UCSD-AML1 (cell line): ENCODE measurements around the gene S1PR1.
"Not testable (repeated sequence)": the region's sequence is repeated elsewhere in the genome, so short reads cannot be mapped to it uniquely, and the experiment has no call there.

Experiments used
- DNase-seq: peaks from one replicate; lab custom pipeline; 2025; ENCODE audit not compliant: unreplicated experiment; lab: John Stamatoyannopoulos, UW

S1PR1 gene

DNA sequence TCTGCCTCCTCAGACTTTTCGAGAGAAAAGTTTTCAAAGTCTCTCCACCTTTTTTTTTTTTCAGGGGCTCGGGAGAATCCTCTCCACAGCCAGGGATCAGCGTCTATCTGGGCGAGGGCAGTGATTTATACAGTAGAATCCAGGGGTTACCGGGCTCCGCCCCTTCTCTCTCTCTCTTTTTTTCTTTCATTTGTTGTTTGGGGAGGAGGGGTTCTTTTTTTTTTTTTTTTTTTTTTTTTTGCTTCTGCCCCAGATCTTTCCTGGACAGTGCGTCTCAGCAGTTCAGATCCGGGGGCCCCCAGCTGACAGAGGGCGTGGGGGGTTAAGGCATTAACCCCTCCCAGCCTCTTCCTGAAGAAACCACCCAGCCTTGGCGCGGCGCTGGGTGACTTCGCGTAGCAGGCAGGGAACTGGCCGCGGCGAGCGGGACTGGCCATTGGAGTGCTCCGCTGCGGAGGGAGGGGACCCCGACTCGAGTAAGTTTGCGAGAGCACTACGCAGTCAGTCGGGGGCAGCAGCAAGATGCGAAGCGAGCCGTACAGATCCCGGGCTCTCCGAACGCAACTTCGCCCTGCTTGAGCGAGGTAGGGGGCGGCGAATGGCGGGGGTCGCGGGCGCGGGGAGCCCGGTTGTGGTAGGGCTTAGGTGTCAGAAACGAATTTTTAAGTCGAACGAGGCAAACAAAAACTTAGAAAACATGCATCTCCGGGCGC is at the start of gene S1PR1:
Gene S1PR1 (plus strand): TSS at position 504 of the 713 bp plus-strand sequence. CDS start 1,966 bp downstream, outside the sequence.
- DNase-seq = peak; percentile 45

DNA sequence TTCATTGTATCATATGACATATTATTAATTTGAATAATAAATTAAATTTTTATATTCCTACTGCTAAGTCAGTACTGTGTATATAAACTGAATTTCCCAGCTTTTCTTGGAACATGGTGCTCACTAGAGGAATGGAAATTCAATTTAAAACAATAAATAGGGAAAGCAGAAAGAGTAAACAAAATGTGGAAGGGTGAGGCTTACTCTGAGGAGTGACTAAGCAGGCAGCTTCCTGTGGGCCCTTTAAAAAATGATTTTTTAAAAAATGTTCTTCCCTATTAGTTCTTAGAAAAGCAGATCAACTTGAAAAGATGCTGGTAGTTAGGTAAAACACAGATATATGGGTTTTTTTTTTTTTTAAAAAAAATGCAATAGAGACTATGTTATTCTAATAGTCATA is 49.5 kb upstream of the S1PR1 start:
- no peak for DNase-seq

DNA sequence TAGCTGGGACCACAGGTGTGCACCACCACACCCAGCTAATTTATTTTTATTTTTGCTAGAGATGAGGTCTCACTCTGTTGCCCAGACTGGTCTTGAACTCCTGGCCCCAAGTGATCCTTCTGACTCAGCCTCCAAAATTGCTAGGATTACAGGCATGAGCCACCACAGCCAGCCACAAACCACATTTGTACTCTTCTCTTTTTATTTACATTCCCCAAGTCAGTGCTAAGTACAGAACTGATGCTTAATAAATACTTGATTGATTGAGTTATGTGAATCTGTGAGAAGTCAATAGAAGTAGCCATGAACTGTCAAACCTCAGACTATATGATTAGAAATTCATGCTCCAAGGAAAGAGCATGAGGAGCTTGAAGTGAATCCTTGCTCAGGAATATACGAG is 48.5 kb upstream of the S1PR1 start:
- DNase-seq = no peak

DNA sequence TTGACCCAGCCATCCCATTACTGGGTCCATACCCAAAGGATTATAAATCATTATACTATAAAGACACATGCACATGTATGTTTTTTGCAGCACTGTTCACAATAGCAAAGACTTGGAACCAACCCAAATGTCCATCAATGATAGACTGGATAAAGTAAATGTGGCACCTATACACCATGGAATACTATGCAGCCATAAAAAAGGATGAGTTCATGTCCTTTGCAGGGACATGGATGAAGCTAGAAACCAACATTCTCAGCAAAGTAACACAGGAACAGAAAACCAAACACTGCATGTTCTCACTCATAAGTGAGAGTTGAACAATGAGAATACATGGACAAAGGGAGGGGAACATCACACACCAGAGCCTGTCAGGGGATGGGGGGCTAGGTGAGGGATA is 47.9 kb upstream of the S1PR1 start:
- not testable (repeated sequence) for DNase-seq

DNA sequence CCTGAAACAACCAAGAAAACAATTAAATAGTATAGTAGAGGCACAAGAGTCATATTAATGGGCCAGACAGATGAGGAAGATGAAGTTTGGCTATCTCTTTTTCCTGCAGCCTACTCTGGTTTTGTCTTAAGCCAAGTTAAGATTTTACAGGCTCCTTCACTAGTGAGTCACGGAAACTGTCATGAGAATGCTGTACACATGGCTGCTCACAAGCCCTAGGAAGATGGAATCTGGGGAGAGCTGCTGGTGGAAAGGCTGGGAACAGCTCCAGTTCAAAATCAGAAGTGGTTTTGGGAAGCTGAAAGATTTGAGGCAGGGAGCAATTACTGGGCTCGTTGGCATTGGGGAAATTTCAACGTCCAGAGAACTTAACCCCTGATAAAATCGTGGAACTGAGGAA is 46.4 kb upstream of the S1PR1 start:
- no peak for DNase-seq

DNA sequence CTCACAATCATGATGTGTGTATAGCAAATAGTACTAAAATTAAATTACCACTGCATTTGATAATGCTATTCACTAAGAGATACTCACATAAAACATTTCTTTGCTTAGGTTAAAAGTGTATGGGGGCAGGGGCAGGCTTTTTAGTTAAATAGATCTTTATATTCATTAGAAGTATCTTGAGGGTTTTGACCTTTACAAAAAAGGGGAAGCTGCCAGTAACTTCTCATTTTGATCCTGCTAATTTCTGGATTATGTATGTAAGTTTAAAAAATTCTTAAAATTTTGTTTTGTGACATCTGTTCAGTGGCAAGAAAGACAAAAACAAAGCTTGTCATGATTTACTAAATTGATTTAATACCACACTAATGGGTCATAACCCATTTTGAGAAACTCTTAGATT is 45.8 kb upstream of the S1PR1 start:
- DNase-seq = no peak

DNA sequence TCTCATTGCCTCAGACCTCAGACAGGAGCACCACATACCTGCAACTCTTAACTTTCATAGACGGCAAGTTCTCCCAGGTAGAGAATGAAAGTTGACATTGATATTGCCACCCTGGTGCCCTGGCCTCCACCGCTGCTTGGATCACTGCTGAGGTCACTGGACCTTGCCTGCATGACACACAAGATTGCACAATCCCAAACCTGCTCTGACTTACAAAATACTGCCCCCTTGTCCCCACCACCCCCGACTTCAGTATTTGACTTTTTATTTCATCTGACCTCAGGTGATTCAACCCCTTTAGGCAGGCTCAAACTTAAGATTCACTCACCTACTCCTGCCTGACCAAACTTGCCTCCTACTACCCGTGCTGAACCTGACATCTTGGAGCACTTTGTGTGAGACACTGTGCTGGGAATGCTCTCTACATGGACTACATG is 43.1 kb upstream of the S1PR1 start:
- DNase-seq = no peak

DNA sequence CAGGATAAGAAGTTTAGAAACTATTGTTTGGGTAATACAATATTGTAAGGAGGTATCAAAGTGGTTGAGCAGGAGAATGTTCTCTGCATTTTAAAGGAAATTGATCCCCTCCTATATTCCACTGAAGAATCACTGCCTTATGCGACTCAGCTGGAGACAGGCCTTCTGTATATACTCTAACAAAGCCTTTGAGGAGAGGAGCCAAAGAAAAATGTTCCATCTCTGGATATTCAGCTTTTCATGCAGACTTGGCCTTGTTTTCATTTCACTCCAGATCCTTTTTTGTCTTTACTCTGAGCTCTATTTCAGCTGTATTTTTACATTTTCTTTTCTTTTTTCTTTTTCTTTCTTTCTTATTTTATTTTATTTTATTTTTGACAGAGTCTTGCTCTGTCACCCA is 42.1 kb upstream of the S1PR1 start:
- no peak for DNase-seq

DNA sequence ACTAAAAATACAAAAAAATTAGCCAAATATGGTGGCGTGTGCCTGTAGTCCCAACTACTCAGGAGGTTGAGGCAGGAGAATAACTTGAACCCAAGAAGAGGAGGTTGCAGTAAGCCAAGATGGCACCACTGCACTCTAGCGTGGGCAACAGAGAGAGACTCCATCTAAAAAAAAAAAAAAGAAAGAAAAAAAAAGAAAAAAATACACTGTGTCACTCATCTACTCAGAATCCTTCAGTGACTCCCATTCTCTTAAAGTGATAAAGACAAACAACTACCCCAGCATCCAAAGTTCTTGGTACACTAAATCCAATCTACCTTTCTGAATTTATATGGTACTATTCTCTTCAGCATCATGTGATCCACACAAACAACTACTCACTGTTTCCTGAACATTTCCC is 40.2 kb upstream of the S1PR1 start:
- no peak for DNase-seq

DNA sequence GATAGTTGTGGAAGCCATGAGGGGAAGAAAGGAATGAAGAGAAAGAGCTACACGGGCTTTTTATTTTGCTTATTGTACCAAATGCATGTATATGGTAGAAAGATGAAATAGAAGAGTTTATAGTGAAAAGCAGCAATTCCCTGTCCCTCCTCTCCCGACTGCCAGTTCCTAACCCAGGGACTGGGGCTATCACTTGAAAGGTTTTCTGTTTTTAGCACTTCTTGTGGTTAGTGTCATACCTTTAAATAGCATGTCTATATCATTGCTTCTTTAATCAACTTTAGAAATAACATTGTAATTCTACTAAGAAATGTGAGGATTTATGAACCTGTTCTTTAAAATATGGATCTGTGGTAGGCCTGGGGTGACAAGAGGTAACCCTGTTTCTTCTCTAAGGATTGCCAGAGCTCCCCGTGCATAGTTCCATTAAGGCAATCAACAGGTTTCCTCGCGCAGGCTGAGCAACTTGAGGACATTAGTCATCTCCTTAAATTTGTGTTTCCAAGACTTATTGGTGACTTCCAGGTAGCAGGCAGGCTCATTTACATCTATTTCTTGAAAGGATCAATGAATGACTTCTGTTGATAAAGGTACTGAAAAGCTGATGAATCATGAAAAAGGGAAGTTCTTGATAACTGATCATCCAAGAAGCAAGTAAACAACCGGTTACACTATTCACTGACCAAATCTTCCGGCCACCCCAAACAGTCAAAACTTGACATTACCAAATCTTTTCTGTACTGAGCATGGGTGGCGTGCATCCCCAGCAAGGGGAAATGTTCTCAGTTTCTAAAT is 37.8 kb upstream of the S1PR1 start:
- DNase-seq = no peak

DNA sequence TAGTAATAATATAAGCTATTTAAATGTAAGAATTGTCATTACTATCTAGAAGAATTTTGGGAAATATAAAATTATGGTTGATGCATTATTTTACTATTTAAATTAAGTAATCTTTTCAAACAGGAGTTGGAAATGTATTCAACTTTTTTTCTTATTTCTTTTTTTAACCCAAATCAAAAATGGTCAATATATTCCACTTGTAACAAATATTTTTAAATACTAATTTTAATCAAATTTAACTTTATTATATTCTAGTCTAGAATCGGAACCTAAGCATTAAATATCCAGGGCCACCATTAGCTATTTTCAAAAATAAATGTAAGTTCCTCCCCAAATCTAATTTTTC is 37.2 kb upstream of the S1PR1 start:
- DNase-seq = no peak

DNA sequence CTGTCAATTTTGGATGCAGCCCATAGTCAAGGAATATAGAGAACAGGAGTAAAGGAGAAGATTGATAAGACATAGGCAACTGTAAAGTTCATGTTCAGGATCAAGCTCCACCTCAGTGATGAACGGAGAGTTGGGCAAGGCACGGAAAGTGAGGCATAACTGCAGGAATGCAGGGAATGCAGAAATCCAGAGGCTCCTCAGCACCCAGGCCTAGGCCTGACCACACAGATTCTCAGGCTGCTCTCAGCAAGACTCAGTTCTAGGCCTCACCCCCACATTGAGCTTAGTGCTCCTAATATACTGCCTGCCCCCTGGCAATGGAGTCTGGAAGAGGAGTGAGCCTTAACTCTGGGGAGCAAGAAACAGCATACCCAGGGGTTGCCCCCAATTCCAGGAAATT is 36.3 kb upstream of the S1PR1 start:
- DNase-seq = no peak

DNA sequence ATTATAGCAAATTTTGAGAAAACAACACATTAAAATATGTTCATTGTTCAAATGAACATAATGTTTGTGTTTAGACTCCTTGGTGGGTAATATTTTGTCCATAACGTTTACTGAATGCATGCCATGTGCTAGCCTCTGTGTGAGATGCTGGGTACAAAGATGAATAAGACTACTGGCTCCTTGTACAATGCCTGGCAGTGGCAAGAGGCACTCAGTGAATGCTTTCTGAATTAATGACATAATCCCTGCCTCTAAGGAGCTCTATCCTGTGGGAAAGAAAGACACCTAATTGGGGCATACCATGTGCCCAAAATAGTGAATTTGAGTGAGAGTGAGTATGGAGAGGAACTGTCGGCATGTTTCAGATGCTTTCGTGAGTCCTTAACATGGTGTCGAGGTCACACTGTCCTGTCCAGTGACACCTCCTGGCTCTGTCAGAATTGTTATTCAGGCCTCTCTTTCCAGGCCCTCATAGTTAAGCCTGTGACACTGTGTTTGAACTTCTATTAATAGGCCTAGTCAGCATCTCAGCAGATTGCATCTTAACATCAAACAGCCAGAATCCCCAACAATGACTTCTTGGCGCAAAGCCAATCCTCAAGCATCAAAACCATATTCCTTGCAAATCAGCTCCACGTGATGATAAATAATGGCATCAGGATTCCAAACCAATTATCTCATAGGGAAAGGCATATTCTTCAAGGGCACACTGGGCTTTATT is 32.8 kb upstream of the S1PR1 start:
- DNase-seq = no peak

DNA sequence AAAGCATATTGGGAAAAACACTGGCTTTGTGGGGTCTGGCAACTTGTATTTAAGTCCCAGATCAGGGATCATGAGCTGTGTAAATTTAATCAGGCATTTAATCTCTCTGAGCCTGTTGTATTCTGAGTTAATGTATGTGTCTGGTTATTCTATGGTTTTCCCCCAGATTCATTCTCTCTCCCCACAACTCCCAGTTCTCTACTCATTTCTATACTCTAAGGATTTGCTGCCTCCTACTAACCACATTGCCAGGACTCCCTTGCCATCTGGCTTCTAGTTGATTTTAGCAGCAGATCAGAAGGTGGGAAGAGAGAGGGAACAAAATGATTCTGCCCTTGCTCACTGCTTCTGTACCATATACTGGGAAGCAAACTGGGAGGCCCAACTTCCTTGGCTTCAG is 31.4 kb upstream of the S1PR1 start:
- DNase-seq = no peak

DNA sequence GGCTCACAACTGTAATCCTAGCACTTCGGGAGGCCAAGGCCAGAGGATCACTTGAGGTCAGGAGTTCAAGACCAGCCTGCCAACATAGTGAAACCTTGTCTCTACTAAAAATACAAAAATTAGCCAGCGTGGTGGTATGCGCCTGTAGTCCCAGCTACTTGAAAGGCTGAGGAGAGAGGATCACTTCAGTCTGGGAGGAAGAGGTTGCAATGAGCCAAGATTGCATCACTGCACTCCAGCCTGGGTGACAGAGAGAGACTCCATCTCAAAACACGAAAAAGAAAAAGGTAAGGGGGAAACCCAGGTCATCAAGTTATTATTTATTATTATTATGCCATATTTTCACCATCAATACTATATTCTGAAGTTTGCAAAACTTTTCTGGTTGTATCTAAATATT is 30.7 kb upstream of the S1PR1 start:
- DNase-seq = not testable (repeated sequence)

DNA sequence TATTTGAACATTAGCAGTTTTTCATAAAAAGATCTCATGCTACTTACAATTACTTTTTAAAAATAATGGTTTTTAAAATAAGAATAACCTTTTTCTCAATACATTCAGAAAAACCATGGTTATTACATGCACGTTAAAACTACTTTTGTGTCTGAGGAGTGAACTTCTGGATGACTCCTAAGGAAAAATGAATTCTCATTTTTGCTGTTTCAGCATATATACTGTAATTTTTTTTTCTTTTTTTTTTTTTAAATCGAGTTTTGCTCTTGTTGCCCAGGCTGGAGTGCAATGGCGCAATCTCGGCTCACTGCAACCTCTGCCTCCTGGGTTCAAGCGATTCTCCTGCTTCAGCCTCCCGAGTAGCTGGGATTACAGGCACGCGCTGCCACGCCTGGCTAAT is 29.5 kb upstream of the S1PR1 start:
- not testable (repeated sequence) for DNase-seq

DNA sequence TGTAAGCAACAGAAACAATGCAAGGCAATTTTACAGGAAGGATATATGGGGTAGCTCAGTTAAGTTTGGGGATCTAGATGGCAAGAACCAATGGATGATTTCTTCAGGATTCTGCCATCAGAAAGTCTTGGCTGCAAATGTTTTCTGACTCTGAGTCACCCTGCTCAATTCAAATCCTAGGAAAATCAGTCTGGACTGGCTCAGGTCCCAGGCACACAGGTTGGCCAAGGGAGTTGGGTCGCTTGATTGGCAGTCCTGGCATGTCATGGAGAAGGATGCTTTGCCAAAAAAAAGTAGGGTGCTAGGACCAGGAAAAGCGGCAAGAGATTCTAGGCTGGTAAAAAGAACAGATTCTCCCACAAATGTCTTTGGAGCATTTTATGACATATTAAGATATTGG is 28.9 kb upstream of the S1PR1 start:
- DNase-seq = no peak

DNA sequence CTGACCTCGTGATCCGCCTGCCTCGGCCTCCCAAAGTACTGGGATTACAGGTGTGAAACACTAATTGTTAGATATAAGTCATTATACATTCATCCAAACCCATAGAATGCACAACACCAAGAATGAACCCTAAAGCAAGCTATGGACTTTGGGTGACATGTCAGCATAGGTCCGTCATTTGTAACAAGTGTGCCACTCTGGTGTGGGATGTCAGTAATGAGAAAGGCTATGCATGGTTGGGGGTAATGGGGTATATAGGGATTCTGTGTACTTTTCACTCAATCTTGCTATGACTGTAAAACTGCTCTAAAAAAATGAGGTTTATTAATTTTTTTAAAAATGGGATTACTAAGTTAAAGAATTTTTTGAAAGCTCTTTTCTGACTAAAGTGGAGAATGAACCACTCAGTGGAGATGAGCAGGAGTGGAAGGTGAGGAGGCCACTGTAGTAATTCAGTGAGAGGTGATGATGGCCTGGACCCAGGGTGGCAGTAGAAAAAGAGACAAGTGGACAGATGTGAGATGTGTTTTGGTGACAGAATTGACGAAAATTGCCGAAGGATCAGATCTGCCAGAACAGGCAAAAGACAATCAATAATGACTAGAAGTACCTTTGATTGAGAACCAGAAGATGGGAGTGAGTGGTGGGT is 21.3 kb upstream of the S1PR1 start:
- DNase-seq = no peak

DNA sequence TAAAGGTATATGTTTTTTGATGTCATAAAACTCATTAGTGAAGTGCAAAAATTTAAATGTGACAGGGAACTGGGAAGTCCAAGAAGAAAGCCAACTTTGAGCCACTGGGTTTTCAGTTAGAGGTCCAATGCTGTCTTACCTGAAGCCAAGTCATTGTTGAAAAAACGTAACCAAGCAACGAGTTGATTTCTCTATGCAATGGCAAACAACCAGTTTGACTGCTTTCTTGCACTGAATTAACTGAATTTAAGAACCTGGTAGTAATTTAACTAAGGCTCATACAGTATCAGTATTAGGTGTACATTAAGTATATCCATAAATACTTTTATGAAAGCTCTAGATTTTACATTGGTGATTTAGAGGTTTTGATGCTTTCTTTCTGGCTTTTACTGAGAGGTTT is 20.2 kb upstream of the S1PR1 start:
- DNase-seq = no peak

DNA sequence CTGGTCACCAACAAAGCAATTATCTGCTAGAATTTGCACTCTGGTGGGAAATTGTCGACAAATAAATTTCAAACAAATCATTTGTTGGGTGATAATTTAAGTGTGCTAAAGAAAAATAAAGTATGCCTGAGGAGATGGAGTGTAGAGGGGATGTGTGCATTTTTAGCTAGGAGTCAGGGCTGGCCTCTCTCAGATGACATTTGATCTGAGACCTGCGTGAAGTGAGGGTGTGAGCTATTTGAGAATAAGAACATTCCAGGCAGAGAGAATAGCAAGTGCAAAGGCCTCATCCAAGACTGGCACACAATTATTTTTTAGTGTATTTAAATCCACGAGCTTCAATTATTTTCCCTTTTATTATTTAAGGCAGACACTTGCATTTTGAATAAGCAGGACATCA is 19.7 kb upstream of the S1PR1 start:
- DNase-seq = no peak

DNA sequence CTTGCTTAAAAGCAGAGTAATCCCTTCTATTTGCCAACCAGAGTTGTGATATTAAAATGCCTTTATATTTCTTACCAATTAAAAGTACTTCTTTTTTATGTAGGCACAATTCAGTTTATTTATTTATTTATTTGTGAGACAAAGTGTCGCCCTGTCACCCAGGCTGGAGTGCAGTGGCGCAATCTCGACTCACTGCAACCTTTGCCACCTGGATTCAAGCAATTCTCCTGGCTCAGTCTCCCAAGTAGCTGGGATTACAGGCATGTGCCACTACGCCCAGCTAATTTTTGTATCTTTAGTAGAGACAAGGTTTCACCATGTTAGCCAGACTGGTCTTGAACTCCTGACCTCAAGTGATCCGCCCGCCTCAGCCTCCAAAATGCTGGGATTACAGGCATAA is 17.9 kb upstream of the S1PR1 start:
- not testable (repeated sequence) for DNase-seq
